ENCODE data around the gene LRIT2.

- TF ChIP-seq CTCF (conservative IDR thresholded peaks at IDR 0.05; ENCODE audit: low read depth, low read length) (no peak), EZH2 (IDR thresholded peaks at IDR 0.05; ENCODE audit: low read length, unreplicated experiment) (no peak), EZH2phosphoT487 (IDR thresholded peaks at IDR 0.05; ENCODE audit: borderline replicate concordance, low read length) (no peak)
Observed at GRCh38 chr10:84190621-84191020, 34.7 kb downstream of the LRIT2 start.

Data from PC-3 (cell line).